A673 (cell line): ENCODE data around the gene ESPN. TPM values are rescaled to one million over a fixed set of nuclear protein-coding genes. Genes with fewer than 3 reads are reported as not detected.

Experiments used
- BruUV-seq: library from RNA; stranded (reverse); fragments of 400-500 nt; replicated peaks from 2 replicates; lab custom pipeline; 2021; lab: Mats Ljungman, UMichigan
- CTCF ChIA-PET: fragments of 300-600 bp; sonication (Branson Sonifier 250); formaldehyde crosslinking; loops from one replicate; lab custom pipeline; 2022; ENCODE audit warnings: antibody characterized with exemption; lab: Charles Lee
- POLR2A ChIA-PET: fragments of 300-600 bp; sonication (Branson Sonifier 250); formaldehyde crosslinking; loops from one replicate; lab custom pipeline; 2022; ENCODE audit warnings: antibody characterized with exemption; ENCODE audit not compliant: low non-redundant PET; lab: Charles Lee
- DNase-seq: peaks from one replicate; pipeline ENCODE4 v3.0.0-alpha.2; 2015; ENCODE audit warnings: low spot score
- H3K27ac ChIP-seq: fragments of 200-600 bp; sonication (generic); 2 replicates; pipeline ENCODE4 v1.5.1; 2016; ENCODE audit warnings: mixed run types, low read depth, mild to moderate bottlenecking, mixed read lengths, antibody characterized with exemption, low read length; ENCODE audit not compliant: poor library complexity, severe bottlenecking
- H3K27me3 ChIP-seq: fragments of 200-600 bp; sonication (generic); replicated peaks from 2 replicates; pipeline ENCODE4 v1.6.1; 2017; ENCODE audit warnings: mixed run types, low read depth, mild to moderate bottlenecking, mixed read lengths, antibody characterized with exemption, low read length; ENCODE audit not compliant: insufficient read depth, poor library complexity
- H3K36me3 ChIP-seq: fragments of 200-600 bp; sonication (generic); 2 replicates; pipeline ENCODE4 v1.6.1; 2016; ENCODE audit warnings: mixed run types, mild to moderate bottlenecking, mixed read lengths, antibody characterized with exemption, low read length; ENCODE audit not compliant: insufficient read depth, poor library complexity, severe bottlenecking
- H3K4me1 ChIP-seq: fragments of 200-600 bp; sonication (generic); 2 replicates; pipeline ENCODE4 v1.6.1; 2017; ENCODE audit warnings: mixed run types, mild to moderate bottlenecking, mixed read lengths, antibody characterized with exemption, low read length; ENCODE audit not compliant: insufficient read depth, poor library complexity, severe bottlenecking
- H3K4me3 ChIP-seq: fragments of 200-600 bp; sonication (generic); 2 replicates; pipeline ENCODE4 v1.5.1; 2016; ENCODE audit warnings: low read depth, mixed run types, mild to moderate bottlenecking, mixed read lengths, low read length; ENCODE audit not compliant: poor library complexity, severe bottlenecking
- H3K9me3 ChIP-seq: fragments of 200-600 bp; sonication (generic); 2 replicates; pipeline ENCODE4 v1.6.1; 2016; ENCODE audit warnings: mixed run types, low read depth, mild to moderate bottlenecking, mixed read lengths, antibody characterized with exemption, low read length; ENCODE audit not compliant: poor library complexity, severe bottlenecking
- EZH2 ChIP-seq: fragments of 200-600 bp; sonication (generic); IDR thresholded peaks from 2 replicates; pipeline ENCODE4 v1.6.1; 2017; ENCODE audit warnings: borderline replicate concordance, low read depth, mild to moderate bottlenecking, mixed read lengths, antibody characterized with exemption, low read length; ENCODE audit not compliant: poor library complexity, severe bottlenecking
- intact Hi-C: fragments of 100-400 bp; cut with micrococcal nuclease; formaldehyde crosslinking; loops from one replicate; pipeline ENCODE4 v1.10.0; 2022; ENCODE audit not compliant: unreplicated experiment
- total RNA-seq: library from RNA; stranded (reverse); gene quantifications from 2 replicates; pipeline ENCODE4 v1.2.3, GENCODE V29; 2021
- TF ChIP-seq, protein P1 (sequence below): fragments of 300-800, 200-600 bp; sonication (generic); conservative IDR thresholded peaks from 2 replicates; pipeline ENCODE4 v1.5.1; 2017; ENCODE audit warnings: low read depth, mild to moderate bottlenecking, antibody characterized with exemption, low read length, moderate library complexity, mixed read lengths

ESPN gene
- total RNA-seq, 1 experiment from 2014 or later, result not detected

DNA sequence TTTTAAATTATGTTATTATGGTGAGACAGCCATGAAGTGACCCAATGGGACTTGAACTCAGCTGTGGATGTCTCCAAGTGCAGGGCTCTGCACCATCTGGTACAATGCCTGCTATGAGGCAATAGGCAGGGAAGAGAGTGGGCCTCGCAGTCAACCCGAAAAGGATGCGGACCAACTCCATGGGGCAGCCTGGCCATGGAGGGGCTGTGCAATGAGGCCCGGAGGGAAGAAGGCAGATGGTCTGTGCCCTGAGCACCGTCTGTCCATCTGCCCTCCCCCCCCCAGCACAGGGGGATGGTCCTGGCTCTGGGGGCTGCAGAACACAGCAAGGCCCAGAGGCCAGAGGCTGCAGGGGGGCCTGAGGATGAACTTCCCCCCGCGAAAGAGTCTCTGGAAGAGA, 17.0 kb downstream of the ESPN start:
- Histone ChIP-seq H3K27ac (no peak overlapping the region), H3K4me1 (no peaks in the 10 kb centered on the region), H3K9me3 (no peaks in the 10 kb centered on the region), H3K27me3 (peaks cover 4% of the 10 kb centered on the region), H3K36me3 (no peaks in the 10 kb centered on the region), H3K4me3 (no peak overlapping the region)
- intact Hi-C loops, result no loop called here
- ChIA-PET POLR2A (no interaction called here), CTCF (no interaction called here)
- no peak for DNase-seq
- no peak for TF ChIP-seq EZH2
- TF ChIP-seq, protein P1, sequence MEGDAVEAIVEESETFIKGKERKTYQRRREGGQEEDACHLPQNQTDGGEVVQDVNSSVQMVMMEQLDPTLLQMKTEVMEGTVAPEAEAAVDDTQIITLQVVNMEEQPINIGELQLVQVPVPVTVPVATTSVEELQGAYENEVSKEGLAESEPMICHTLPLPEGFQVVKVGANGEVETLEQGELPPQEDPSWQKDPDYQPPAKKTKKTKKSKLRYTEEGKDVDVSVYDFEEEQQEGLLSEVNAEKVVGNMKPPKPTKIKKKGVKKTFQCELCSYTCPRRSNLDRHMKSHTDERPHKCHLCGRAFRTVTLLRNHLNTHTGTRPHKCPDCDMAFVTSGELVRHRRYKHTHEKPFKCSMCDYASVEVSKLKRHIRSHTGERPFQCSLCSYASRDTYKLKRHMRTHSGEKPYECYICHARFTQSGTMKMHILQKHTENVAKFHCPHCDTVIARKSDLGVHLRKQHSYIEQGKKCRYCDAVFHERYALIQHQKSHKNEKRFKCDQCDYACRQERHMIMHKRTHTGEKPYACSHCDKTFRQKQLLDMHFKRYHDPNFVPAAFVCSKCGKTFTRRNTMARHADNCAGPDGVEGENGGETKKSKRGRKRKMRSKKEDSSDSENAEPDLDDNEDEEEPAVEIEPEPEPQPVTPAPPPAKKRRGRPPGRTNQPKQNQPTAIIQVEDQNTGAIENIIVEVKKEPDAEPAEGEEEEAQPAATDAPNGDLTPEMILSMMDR, result no peak
- no TSS peak for BruUV-seq

DNA sequence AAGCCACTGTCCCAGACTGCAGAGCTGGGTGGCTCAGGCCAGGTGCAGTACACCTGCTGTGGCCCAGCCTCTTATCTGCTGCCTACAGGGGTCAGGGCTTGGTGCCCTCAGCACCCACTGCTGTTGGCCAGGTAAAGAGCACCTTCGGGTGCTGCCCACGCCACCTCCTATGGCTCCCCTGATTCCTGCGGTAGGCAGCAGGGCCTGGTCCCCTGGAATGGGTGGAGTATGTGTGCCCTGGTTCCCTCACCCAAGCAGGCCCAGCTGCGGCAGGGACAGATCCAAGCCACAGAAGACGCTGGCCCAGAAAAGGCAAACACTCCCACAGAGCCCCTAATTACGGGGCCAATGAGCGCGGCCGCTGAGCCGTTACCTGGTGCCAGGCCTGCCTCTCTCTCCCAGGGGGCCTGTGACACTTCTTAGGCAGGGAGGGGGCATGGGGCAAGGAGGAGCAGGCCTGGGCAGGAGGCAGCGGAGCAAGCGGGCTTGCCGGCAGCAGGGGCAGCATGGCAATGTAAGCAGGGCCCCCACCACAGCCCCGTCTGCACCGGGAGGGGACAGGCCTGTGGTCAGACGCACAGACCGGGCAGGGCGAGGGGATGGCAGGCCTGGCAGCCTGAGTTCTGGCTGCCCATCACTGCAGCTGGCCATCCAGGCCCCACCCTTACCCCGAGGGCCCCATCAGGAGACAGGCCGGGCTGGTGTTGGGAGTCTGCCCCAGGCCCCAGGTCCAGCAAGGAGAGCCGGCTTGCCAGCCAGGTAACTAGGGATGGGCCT, 19.0 kb downstream of the ESPN start:
- no peaks in the 10 kb centered on the region for H3K4me1 ChIP-seq
- TF ChIP-seq EZH2, result no peak
- H3K27me3 ChIP-seq, result peaks cover 23% of the 10 kb centered on the region
- H3K36me3 ChIP-seq, result no peaks in the 10 kb centered on the region
- no peak overlapping the region for H3K27ac ChIP-seq
- H3K4me3 ChIP-seq, result no peak overlapping the region
- CTCF ChIA-PET, result interaction anchor here (0.5 to 1.2 kb wide), 3 partner anchors 20 to 213 kb away, joined by 4 to 8 read pairs (median 6); no protein-coding TSS in a partner anchor
- no peak for DNase-seq
- intact Hi-C loops, result no loop called here
- BruUV-seq, result no TSS peak
- no peaks in the 10 kb centered on the region for H3K9me3 ChIP-seq
- POLR2A ChIA-PET, result no interaction called here

DNA sequence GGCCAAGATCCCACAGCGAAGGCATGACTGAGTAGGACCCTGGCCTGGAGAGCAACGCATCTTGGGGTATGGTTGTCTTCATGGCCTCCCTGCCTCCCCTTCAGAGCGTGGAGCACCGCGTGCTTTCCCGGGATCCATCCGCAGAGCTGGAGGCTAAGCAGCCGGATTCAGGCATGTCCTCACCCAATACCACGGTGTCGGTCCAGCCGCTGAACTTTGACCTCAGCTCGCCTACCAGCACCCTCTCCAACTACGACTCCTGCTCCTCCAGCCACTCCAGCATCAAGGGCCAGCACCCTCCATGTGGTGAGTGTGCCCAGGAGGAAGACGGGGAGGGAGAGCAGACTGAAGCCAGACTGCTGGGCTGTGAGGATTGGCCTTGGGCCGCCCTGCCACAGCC, 19.8 kb downstream of the ESPN start:
- peaks cover 32% of the 10 kb centered on the region for H3K27me3 ChIP-seq
- no peaks in the 10 kb centered on the region for H3K9me3 ChIP-seq
- H3K4me3 ChIP-seq, result no peak overlapping the region
- no peak for DNase-seq
- H3K36me3 ChIP-seq, result no peaks in the 10 kb centered on the region
- ChIA-PET POLR2A (no interaction called here), CTCF (interaction anchor here (1.2 kb wide), 1 partner anchor 21 kb away, joined by 4 read pairs; no protein-coding TSS in a partner anchor)
- H3K27ac ChIP-seq, result no peak overlapping the region
- intact Hi-C loops, result no loop called here
- TF ChIP-seq, protein P1, result no peak
- no peak for TF ChIP-seq EZH2
- no TSS peak for BruUV-seq
- H3K4me1 ChIP-seq, result no peaks in the 10 kb centered on the region
